GM19035 (cell line): ENCODE data around the gene KSR1.
A peak's percentile ranks its signal among the peaks of the same experiment; 100 is the strongest.

Experiments used
- ATAC-seq: cut with Tn5 transposase; IDR thresholded peaks from one replicate; pipeline ENCODE4 v1.9.1; 2021; ENCODE audit not compliant: unreplicated experiment

KSR1 gene

DNA sequence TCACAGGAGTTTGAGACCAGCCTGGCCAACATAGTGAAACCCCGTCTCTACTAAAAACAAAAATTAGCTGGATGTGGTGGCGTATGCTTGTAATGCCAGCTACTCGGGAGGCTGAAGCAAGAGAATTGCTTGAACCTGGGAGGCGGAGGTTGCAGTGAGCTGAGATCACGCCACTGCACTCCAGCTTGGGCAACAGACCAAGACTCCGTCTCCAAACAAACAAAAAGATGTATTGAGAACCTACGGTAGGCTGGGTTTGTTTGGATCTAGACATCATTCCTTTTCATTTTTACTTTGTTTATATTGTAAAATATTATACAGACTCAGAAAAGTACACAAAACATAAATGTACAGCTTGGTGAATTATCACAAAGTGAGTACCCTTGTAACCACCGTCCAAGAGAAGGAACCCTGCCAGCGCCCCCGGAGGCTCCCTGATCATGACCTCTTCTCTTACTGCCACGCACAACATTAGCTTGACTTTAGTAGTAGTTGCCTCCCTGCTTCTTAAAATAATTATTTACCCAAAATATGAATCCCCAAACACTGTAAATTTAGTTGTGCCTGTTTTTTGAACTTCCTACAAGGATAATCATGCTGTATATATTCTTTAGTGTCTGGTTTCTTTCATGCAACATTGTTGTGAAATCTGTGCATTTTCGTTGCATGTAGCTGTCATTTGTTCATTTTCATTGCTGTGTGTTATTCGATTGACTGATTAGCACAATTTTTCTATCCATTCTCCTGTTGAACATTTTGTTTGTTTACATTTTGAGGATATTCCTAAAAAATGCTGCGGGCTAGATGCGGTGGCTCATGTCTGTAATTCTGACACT, 56.5 kb downstream of the KSR1 start:
- ATAC-seq = no peak

DNA sequence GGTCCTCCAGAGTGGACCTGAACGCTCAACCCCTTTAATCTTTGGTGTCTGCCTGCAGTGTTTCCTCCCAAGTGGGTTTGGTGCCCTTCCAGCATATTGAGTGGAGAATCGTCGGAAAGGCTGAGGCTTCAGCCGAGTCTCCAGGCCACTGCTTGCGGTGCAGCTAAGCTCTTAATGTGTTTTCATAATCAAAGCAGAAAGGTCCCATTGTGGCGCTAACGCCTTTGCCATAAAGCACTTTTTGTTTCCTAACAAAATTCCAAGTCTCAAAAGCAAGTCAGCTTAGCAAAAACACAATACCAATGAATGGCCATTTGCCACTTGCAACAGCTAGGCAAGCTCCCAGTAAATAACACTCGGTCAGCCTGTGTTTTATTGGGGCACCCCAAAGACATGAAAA, 57.6 kb downstream of the KSR1 start:
- no peak for ATAC-seq

DNA sequence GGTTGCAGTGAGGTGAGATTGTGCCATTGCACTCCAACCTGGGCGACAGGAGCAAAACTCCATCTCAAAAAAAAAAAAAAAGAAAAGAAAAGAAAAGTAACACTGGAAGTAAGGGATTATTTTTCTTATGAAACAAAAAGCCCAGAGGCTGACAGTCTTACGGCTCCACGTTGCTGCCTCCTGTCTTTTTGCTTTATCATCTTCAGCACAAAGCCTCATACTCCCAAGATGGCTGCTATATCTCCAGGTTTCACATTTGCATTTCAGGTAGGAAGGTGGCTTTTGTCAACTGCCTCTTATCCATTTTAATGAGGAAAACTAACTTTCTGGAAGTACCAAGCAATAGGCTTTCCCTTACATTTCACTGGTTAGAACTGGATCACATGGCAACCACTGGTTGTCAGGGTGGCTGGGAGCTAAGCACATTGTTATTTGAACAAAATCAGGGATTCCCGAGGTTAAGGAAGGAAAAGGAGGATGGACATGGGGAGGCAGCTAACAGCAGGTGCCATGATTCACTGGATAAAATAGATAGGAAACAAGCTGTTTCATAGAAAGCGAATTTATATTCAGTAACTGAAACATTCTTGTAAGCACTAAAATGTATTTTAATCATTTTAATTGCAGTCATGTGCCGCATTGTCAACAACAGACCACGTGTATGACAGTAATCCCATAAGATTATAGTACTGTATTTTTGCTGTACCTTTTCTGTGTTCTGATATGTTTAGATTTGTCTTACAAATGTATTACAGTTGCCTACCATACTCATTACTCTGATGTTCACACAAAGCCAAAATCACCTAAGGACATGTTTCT, 58.6 kb downstream of the KSR1 start:
- no peak for ATAC-seq

DNA sequence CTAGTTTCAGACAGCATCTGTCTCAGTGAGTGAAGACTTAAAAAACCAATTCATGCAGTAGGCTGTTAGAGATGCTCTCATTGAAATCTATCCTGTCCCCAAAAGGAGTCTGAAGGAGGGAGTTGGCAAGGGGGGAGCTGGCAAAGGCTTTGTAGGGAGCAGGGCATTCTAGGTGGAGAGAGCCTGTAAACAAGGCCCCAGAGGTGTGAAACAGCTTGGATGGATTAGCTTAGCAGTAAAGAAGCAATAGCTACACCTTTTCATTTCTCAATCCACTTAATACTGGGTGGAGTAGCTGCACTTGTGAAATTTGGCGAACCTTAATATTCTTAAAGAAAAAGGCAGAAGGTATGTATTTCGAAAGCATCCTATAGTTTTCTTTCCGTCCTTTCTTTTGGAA, 61.8 kb downstream of the KSR1 start:
- ATAC-seq = no peak

DNA sequence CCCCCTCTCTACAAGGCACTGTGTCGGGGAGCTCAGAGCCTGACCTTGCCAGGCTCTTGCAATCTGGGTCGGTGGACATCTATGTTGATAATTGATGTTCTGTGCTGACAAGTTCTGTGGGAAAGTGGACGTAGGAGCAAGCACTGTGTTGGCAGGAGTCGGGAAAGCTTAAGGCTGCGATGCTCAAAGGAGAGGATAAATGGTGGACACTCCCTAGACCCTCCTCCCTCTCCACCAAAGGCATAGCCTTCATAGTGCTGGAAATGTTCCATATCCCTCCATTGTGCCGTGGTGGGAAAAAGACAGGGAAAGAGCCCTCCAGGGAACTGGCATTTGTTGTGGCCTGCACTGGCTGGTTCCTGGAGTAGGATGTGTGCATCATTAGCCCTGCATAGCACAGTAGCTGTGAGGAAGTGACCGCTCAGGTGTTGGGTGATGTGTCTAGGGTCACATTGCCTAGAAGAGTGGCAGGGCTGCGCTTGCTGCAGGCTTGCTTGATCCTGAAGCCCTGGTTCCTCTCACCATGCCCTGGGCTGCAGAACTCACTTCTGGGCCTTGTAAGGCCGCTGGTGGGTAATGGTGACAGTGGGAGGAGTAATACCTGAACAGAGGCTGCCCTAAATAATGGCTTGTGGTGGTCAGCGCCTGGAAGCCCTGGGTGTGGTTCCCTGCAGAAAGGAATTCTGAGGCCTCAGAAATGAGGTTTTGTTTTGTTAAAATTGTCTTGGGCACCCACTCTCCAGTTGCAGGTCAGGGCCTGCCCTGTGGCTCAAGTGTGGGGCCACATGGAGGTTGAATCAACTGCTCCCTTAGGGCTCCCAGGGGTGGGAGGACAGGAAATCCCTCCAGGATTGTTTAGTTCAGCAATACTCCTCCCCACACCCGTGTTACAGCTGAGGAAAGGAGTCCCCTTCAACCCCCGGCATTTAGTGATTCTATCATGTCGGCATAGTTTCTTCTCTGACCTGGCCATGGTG, 62.6 kb downstream of the KSR1 start:
- ATAC-seq = no peak

DNA sequence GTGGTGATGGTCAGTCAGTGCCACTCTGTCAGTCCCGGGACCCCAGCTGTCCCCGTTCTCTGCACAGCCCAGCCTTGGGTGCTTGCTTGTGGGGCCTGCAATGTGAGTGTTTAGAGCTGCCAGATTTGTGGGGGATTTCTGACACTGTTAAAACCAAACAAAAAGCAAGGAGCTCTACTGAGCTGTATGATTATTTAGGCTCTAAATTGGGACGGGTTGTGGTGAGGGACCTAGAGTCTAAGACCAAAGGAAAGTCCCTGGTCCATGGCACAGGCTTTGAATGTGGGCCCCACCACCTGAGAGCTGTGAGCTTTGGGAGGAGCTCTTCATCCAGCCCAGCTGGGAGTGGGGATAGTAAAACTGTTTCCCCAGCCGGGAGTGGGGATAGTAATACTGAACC, 63.3 kb downstream of the KSR1 start:
- ATAC-seq = peak; percentile 54

DNA sequence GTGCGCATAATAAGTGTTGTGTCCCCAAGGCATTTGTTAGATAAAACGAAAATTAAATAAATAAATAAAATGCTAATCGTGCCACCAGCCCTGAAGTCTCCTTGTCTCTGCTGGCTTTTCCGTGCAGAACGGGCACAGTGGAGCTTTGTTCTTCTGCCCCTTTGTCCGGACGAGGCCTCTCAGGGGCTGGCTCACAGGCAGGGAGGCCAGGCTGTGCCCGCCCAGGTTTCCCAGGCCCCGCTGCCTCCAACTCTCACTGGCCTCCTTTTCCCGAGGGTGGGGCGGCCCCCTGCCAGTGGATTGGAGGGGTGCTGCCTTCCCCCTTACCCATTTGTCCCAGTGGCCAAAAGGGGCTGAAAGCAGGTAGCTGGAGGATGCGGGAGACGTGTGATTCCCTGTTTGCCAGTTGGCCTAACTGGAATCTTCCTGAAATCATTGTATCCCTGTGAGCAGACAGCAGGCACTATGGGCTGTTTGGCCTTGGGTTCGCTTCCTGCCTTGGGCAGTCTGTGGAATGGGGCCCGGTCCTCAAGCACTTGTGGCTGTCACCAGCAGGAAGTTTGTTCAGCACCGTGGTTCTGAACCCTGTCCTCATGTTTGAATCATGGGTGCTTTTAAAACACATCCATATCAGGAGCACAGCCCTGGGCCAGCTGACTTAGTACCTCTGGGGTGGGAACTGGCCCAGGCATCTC, 64.4 kb downstream of the KSR1 start:
- no peak for ATAC-seq

DNA sequence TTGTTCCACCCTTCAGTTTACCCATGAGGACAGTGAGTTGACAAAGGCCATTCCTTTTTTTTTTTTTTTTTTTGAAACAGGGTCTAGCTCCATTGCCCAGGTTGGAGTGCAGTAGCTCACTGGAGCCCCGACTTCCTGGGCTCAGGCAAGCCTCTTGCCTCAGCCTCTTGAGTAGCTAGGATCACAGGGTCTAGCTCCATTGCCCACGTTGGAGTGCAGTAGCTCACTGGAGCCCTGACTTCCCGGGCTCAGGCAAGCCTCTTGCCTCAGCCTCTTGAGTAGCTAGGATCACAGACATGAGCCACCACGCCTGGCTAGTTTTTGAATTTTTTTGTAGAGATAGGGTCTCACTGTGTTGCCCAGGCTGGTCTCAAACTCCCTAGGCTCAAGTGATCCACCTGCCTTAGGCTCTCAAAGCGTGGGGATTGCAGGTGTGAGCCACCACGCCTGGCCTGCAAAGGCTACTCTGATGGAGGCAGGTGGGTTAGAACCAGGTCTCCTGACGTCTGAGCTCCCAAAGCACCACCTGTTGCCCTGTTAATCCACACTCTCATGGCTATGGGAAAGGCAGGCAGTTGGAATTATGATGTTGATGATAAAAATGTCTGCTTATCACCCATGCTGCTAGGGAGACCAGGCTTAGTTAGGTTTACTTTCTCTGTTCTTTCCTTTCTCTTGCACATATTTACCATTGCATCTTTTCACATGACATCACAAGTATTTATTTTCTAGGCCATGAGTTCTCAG, 65.2 kb downstream of the KSR1 start:
- ATAC-seq = no peak

DNA sequence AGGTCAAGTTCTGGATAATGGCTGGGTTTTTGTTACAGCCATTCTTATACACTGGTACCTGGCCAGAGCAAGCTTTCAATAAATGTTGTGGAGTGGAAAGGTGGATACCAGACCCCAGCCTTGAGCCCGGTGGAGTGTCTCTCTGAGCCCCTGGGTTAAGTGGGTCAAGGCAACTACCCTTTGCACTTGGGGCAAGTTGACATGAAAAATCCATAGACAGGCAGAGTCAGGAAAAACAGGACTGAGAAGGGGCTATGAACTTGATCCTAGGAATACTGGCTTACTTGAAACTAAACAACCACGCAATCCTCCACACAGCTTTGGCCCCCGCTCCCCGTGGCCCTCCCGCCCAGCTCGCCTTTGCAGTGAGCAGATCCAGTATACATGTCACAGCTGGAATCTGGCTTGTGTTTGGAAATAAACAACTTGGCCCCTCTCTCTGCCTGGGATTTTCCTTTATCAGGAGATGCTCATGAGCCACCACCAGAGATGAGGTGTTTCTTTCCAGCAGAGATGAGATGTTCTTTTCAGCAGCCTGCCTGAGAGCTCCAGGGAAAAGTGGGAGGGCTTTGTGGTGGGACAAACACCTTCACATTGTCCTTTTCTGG, 65.9 kb downstream of the KSR1 start:
- ATAC-seq = no peak

DNA sequence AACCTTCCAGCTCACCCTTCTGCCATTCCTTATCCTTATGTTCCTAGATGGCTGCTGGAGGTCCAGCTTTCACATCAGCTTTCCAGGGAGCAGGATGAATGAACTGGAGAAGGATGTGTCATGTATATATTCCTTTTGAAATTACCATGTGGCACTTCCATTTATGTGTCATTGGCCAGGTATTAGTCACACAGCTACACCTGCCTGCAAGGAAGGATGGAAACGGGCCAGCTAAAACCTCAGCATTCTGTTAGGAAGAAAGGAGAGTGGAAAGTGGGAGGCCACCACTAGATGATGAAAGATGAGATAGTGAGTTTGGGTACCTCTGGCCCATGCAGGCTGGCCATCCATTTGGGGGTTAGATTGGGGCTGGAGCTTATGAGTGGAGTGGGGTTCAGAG, 67.5 kb downstream of the KSR1 start:
- no peak for ATAC-seq

DNA sequence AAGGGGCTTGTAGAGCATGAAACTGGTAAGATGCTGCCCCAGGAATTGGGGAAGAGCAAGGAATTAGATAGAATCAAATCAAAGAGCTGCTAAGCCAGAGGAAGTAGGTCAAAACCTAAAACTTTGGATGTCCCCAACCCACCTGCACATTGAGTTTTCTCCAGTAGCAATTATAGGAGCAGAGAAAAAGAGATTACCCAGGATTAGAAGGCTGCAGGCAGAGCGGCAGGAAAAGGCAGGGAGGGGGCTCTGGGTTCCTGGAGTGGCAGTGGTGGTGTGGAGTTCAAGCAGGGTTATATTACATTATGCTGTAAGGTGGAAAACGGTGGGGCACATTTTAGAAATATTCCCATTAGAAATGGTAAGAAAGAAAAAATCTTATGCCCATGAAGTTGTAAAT, 68.3 kb downstream of the KSR1 start:
- ATAC-seq = no peak

DNA sequence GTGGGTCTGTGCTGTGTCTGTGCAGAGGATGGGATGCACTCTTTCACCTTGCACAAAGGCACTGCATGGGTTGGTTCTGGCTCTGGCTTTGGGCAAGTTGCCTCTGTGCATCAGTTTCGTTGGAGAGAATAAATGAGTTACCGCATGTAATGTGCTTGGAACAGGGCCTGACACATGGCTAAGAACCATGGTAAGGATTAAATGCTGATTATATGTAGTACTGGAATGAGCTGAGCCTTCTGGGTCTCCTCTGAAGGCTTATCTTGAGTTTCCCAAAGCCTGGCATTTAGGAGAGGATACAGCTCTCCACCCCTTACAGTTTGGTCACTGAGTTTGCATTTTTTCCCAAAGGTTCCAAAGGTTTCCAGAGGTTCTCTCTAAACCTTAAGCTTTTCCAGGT, 69.1 kb downstream of the KSR1 start:
- no peak for ATAC-seq

DNA sequence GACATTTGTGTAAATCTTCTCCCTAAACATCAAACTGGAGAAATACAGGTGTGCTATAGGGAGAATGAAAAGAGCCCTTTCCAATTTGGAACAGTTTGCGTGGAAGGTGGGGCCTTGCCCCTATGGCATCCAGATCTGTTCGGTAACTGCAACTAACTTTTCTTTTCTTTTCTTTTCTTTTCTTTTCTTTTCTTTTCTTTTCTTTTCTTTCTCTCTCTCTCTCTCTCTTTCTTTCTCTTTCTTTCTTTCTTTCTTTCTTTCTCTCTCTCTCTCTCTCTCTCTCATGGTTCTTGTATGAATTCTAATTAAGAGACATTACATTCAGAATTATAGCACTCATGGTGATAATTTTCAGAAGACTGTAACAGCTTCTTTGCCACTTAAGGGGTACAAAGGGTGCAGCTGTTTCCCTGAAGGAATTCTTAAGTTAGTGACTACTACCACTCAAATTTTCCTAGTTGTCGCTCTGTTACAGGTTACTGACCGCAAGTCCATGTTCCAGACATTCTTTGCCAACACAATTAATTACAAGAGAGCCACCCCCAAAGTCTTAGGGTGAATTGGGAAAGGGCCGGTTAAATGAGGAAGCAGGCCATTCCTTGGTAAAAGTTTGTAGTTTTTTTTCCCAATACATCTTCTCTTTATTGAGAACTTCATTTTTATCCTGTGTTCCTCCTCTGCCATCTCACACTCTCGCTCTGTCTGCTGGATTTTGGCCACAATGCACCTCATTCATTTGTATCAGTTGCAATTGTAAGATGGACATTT, 69.8 kb downstream of the KSR1 start:
- no peak for ATAC-seq

DNA sequence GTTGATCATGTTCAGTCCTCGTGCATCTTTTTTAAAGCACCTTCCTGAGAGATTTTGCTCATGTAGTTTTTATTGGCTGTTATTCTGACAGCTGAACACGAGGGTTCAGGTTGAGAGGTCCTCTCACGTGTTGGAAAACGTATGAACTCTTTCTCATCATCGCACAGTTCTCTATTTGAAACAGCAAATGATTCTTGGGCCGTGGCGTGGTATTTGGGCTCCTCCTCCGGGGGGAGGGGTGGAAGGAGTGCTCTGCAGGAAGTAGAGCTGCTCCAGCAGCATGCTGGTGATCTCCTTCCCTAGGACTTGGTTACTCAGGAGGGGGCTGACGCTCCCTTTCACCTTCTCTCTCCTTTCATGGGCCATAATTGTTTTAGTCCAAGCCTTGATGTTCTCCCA, 70.4 kb downstream of the KSR1 start:
- ATAC-seq = peak; percentile 63

DNA sequence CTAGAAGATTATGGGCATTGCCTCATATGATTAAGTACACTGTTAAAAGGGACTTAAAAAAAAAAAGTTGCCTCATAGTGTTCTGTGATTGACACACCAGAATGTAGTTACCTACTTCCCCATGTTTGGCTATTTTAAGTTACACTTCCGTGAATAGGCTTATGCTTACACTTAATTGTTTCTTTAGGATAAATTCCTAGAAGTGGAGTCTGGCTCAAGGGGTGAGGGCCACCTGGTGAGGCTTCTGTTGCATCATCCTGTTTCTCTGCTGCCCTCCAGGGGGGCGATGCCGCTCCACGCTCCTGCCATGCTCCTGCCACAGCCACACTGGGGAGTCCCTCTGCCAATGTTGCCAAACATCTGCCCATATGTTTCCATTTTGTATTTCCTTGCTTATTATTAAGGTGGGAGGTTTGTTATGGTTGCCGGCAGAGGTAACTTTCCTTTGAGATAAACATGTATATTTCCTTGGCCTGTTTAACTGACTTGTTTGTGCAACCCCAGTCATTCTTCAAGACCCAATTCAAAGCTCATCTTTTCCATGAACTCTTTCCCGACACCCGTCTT, 73.1 kb downstream of the KSR1 start:
- no peak for ATAC-seq

DNA sequence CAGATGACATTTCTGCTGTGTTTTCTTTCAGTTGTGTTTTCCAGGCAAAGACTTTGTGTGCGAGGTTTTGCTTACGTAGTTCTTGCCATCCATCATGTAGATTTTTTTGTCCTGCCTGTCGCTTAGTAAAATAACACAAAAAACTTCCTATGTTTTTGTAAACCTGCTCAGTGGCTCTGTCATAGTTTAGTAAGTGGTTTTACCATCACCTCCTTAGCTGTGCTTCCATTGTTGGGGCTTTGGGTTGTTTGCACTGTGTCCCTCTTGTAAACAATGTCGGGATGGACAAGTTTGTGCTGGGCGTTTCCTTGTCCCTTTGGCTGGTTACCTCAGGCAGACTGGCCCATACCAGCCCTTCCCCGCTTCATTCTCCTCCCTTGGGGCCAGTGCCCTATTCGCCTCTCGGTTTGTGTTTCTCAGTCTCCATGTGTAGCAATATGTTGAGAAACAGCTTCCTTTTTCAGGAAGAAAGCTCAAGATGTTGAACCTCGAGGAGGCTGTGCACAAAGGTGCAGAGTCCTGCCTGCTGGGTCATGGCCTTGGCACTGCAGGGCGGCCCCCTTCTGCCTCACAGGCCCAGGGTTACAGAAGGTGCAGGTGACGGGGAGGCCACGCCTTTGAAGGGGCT, 74.6 kb downstream of the KSR1 start:
- no peak for ATAC-seq

DNA sequence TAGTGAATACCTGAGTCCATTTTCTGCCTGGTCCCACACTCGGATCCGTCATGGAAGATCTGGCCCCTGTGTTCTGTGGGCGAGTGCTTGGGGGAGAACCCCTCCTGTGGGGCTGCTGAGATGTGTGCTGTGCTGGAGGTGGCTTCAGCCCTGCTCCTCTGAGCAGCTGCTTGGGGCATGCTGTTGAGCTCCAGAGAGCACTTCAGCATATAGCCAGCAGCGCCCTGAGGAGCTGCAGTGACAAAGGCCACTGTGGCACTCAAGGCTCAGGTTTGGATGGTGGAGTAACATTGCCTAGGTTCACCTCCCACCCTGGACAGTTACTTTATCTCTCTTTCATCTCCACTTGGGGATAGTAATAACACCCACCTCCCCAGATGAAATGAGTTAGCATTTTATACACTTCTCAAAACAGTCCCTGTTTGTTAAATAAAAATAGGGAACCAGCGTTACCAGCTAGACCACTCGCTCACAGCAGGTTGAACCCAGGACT, 75.3 kb downstream of the KSR1 start:
- ATAC-seq = no peak
